ENCODE data around the gene ACTN1.
"Not testable (repeated sequence)": the region's sequence is repeated elsewhere in the genome, so short reads cannot be mapped to it uniquely, and the experiment has no call there.

Gene ACTN1

GRCh38 chr14:68979021-68979721, at the start of gene ACTN1:
TSS of gene ACTN1 (minus strand) at chr14:68979302. CDS start at chr14:68979056, 246 bp downstream.
- peak; percentile 97 for DNase-seq (ENCODE audit: low spot score)

GRCh38 chr14:69027242-69027913, 48.3 kb upstream of the ACTN1 start:
- DNase-seq (ENCODE audit: low spot score) = no peak

GRCh38 chr14:69023035-69023434, 43.9 kb upstream of the ACTN1 start:
- DNase-seq (ENCODE audit: low spot score) = no peak

- DNase-seq (ENCODE audit: low spot score) = not testable (repeated sequence)
These were observed 43.0 kb upstream of the ACTN1 start for GRCh38 chr14:69022093-69022492.

DNA sequence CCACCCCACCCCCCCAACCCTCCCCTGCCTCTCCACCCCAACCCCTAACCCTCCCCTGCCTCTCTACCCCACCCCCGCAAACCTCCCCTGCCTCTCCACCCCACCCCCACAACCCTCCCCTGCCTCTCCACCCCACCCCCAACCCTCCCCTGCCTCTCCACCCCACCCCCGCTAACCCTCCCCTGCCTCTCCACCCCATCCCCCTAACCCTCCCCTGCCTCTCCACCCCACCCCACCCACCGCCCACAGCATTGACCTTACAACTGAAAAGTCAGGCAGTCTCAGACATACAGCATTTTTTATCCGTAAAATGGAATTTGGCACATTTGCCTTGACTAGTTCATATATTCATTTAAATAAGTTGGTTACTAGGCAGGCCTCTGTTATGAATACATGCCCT, 38.6 kb upstream of the ACTN1 start:
- no peak for DNase-seq (ENCODE audit: low spot score)

DNA sequence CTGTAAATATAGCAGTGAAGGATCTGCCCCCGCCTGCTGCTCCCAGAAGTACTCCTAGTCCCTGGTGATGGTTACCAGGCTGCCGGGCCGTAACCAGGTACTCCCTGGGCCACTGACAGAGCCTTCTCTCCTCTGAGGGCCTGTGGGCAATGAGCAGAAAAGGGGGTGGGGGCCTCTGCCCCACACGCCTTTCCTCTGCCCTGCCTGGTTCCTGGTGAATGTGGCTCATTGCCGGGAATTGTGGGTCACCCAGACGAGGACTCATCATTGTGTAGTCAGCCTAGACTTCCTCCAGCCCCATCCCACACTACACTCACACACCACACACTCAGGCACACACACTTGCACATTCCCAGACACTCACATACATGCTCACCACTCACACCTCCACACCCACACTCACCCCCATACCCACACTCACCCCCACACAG, 35.7 kb upstream of the ACTN1 start:
- DNase-seq (ENCODE audit: low spot score) = peak; percentile 33

DNA sequence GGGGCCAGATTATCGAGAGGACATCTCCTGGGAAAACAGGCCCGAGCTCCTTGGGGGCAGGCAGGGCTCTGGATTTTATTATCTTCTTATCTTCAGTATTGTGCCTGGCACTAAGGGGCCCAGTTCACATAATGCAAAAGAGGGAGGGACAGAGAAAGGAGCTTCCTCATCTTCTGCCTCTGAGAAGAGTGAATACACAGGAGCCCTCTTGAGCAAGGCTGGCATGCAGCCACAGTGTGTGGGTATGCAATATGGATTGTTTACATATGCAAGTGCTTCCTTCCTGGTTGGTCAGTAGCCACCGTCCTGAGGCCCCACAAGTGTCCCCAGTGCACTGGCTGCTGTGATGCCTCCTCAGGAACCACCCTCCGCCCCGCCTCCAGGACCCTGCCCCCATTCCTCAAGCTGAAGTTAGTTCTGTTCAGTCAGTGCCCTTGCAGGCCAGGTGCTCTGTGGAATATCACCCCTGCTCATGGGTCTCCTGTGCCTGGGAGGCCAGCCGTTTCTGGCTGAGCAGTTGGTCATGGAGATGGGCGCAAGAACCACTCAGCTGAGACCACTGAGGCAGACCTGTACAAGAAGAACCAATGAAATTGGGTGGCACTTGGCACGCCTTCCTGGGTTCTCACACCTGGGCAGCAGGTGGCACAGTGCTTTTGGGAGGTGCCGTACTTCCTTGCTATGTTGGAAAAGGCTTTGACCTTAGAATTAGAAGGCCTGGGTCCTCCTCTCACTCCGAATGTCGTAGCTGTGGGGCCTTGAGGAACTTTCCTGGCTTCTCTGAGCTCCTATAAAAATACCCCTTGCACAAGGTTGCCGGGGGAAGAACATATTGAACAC, 35.1 kb upstream of the ACTN1 start:
- DNase-seq (ENCODE audit: low spot score) = no peak

- DNase-seq (ENCODE audit: low spot score) = peak; percentile 30
These were observed 33.3 kb upstream of the ACTN1 start for GRCh38 chr14:69012256-69012953.

DNA sequence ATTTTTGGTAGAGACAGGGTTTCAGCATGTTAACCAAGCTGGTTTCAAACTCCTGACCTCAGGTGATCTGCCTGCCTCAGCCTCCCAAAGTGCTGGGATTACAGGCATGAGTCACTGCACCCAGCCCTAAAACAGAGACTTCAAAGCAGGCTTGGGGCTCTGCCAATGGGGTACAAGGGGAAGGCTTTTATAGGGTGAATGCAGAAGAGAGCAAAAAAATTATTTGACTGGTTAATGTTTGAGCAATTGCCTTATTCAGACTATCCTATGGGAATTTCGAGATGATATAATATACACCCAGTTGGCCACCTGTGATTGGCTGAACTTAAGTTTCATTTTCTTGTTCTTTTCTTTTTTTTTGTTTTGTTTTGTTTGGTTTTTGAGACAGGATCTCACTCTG, 31.5 kb upstream of the ACTN1 start:
- no peak for DNase-seq (ENCODE audit: low spot score)

- peak; percentile 25 for DNase-seq (ENCODE audit: low spot score)
These were observed 29.4 kb upstream of the ACTN1 start for GRCh38 chr14:69008421-69008884.

DNA sequence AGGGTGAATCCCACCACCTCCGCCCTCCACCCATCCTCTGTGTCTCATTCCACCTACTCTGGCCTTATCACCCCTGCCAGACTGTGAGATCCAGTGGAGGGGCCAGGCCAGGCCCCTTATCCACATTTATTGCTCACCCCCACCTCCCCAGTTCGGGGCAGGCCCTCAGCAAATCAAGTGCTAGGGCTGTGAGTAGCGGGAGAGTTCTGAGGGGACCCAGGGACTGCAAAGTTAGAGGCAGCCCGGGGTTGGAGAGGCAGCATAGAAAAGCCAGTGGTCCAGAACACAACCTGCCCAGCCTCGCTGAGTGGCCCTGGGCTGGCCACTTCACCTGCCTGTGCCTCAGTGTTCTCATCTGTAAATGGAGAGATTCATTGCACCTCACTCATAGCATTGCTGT, 27.2 kb upstream of the ACTN1 start:
- DNase-seq (ENCODE audit: low spot score) = no peak

- peak; percentile 92 for DNase-seq (ENCODE audit: low spot score)
These were observed 26.5 kb upstream of the ACTN1 start for GRCh38 chr14:69005432-69006148.

DNA sequence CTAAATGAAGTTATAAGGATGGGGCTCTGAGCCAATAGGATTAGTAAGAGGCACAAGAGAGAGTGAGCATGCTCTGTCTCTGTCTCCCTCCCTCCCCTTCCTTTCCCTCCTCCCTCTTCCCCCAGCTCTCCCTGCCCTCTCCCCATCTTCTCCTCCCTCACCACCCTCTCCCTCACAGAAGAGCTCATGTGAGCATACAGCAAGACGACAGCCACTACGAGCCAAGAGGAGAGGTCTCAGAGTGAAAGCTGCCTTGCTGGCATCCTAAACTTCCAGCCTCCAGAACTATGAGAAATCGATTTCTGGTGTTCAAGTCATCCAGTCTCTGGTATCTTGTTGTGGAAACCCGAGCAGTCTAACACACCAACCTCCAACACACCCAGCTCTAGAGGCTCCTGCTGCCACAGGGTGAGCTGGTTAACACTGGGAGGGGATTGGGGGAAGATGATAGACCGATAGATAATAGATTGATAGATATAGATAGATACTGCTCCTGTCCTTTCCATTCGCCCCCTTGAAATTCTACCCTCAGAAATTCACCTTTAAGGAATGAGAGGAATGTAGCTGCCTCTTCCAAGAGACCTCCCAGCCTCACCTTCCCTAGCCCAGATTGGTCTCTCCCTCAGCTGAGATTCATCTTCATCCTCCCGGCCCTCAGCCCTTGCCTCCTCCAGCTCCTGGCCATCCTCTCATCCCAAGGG, 25.8 kb upstream of the ACTN1 start:
- peak; percentile 37 for DNase-seq (ENCODE audit: low spot score)

- DNase-seq (ENCODE audit: low spot score) = no peak
These were observed 24.5 kb upstream of the ACTN1 start for GRCh38 chr14:69003626-69004025.

DNA sequence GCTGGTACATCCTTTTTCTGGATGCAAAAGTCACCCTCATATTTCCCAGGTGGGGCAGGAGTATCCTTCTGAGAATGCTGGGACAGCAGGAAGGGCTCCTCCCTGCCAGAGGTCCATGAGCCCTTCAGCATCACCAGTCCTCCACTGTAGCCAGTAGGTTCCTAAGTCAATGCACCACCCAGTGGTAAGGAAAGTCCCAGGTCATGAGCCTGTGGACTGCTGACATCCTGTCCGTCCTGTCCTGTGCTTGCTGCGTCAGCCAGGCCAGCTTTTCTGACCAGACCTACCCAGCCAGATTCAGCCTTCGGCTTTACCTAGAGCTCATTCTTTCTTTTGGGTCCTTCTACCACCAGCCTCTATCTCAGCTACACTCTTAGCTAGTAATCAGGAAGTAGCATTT, 23.0 kb upstream of the ACTN1 start:
- DNase-seq (ENCODE audit: low spot score) = no peak

- no peak for DNase-seq (ENCODE audit: low spot score)
These were observed 22.3 kb upstream of the ACTN1 start for GRCh38 chr14:69001375-69001774.

DNA sequence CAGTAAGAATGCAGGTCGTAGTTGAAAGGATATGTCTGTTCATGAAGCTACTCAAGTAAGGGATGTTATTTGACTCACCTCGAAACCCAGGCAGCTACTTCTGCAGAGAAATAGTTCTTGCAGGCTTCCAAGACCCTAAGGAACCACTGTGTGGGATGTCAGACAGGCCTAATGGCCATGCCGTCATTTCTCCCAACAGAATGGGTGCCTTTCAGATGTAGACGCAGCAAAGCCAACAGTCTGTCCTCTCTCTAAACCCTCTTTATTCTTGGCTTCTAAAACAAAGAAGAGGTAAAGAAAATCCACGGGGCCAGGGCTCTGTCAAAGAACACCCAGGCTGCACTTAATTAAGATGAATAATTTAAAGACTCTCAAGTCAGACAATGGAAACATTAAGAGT, 19.0 kb upstream of the ACTN1 start:
- no peak for DNase-seq (ENCODE audit: low spot score)

- no peak for DNase-seq (ENCODE audit: low spot score)
These were observed 16.6 kb upstream of the ACTN1 start for GRCh38 chr14:68995731-68996130.

GRCh38 chr14:68994056-68994455, 15.0 kb upstream of the ACTN1 start:
- no peak for DNase-seq (ENCODE audit: low spot score)

DNA sequence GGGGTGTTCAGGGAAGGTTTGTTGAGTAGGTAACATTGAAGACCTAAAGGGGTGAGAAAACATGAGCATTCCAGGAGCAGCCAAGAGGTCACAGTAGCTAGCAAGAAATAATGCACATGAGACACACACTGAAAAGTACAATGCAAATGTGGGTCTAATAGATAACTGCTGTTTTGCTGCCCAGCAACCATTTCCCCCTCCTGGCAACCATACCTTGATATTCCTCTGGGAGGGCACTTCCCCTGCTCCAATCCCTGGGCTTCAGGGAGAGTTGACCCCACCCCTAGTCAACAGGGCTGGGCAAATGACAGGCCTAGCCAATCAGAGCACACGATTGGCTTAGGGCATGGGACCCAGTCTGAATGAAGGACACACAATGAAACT, 8.5 kb upstream of the ACTN1 start:
- no peak for DNase-seq (ENCODE audit: low spot score)

All from GM03348 (cell line).